Measurements from ENCODE around the gene CIAPIN1. TPM values are rescaled to one million over a fixed set of nuclear protein-coding genes. Genes with fewer than 3 reads are reported as not detected.

The CIAPIN1 gene
- total RNA-seq, 2 donors from 2014 or later = 54.9 to 67.4 TPM

DNA sequence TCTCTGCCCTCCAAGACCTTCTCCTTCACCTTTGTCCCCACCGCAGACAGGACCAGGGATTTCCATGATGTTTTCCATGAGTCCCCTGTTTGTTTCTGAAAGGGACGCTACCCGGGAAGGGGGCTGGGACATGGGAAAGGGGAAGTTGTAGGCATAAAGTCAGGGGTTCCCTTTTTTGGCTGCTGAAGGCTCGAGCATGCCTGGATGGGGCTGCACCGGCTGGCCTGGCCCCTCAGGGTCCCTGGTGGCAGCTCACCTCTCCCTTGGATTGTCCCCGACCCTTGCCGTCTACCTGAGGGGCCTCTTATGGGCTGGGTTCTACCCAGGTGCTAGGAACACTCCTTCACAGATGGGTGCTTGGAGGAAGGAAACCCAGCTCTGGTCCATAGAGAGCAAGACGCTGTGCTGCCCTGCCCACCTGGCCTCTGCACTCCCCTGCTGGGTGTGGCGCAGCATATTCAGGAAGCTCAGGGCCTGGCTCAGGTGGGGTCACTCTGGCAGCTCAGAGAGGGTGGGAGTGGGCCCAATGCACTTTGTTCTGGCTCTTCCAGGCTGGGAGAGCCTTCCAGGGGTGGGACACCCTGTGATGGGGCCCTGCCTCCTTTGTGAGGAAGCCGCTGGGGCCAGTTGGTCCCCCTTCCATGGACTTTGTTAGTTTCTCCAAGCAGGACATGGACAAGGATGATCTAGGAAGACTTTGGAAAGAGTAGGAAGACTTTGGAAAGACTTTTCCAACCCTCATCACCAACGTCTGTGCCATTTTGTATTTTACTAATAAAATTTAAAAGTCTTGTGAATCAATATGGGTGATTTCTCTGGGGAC lies 62.7 kb downstream of the CIAPIN1 start:
- intact Hi-C loops (cut with DNase I) = no loop called here
- peak; percentile 79 for DNase-seq
- Histone ChIP-seq H3K36me3 (no peaks in the 10 kb centered on the region), H3K9me3 (no peaks in the 10 kb centered on the region), H3K9ac (ENCODE audit: low read depth in 2 of 2, low read length in 2 of 2) (no peak overlapping the region), H3K27me3 (no peaks in the 10 kb centered on the region), H3K4me1 (peaks cover 11% of the 10 kb centered on the region), H3K27ac (peak overlapping the region; percentile 16), H3K4me3 (no peak overlapping the region)
- TF ChIP-seq, protein P1, sequence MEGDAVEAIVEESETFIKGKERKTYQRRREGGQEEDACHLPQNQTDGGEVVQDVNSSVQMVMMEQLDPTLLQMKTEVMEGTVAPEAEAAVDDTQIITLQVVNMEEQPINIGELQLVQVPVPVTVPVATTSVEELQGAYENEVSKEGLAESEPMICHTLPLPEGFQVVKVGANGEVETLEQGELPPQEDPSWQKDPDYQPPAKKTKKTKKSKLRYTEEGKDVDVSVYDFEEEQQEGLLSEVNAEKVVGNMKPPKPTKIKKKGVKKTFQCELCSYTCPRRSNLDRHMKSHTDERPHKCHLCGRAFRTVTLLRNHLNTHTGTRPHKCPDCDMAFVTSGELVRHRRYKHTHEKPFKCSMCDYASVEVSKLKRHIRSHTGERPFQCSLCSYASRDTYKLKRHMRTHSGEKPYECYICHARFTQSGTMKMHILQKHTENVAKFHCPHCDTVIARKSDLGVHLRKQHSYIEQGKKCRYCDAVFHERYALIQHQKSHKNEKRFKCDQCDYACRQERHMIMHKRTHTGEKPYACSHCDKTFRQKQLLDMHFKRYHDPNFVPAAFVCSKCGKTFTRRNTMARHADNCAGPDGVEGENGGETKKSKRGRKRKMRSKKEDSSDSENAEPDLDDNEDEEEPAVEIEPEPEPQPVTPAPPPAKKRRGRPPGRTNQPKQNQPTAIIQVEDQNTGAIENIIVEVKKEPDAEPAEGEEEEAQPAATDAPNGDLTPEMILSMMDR (IDR thresholded peaks at IDR 0.05) = no peak

DNA sequence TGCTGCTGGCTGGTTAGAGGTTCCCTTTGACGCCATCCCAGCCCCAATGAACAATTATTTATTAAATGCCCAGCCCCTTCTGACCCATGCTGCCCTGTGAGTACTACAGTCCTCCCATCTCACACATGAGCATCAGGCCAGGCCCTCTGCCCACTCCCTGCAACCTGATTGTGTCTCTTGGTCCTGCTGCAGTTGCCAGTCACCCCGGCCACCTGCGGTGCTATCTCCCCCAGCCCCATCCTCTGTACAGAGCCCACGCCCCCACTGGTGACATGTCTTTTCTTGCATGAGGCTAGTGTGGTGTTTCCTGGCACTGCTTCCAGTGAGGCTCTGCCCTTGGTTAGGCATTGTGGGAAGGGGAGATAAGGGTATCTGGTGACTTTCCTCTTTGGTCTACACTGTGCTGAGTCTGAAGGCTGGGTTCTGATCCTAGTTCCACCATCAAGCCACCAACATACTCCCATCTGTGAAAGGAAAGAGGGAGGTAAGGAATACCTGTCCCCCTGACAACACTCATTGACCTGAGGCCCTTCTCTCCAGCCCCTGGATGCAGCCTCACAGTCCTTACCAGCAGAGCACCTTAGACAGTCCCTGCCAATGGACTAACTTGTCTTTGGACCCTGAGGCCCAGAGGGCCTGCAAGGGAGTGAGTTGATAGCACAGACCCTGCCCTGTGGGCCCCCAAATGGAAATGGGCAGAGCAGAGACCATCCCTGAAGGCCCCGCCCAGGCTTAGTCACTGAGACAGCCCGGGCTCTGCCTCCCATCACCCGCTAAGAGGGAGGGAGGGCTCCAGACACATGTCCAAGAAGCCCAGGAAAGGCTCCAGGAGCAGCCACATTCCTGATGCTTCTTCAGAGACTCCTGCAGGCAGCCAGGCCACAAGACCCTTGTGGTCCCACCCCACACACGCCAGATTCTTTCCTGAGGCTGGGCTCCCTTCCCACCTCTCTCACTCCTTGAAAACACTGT lies 63.6 kb downstream of the CIAPIN1 start:
- DNase-seq = peak; percentile 54
- Histone ChIP-seq H3K4me3 (no peak overlapping the region), H3K9me3 (no peaks in the 10 kb centered on the region), H3K4me1 (peaks cover 11% of the 10 kb centered on the region), H3K27me3 (no peaks in the 10 kb centered on the region), H3K27ac (peak overlapping the region; percentile 16), H3K9ac (ENCODE audit: low read depth in 2 of 2, low read length in 2 of 2) (no peak overlapping the region), H3K36me3 (no peaks in the 10 kb centered on the region)
- TF ChIP-seq, protein P1 (IDR thresholded peaks at IDR 0.05) = no peak
- intact Hi-C loops (cut with DNase I) = no loop called here

DNA sequence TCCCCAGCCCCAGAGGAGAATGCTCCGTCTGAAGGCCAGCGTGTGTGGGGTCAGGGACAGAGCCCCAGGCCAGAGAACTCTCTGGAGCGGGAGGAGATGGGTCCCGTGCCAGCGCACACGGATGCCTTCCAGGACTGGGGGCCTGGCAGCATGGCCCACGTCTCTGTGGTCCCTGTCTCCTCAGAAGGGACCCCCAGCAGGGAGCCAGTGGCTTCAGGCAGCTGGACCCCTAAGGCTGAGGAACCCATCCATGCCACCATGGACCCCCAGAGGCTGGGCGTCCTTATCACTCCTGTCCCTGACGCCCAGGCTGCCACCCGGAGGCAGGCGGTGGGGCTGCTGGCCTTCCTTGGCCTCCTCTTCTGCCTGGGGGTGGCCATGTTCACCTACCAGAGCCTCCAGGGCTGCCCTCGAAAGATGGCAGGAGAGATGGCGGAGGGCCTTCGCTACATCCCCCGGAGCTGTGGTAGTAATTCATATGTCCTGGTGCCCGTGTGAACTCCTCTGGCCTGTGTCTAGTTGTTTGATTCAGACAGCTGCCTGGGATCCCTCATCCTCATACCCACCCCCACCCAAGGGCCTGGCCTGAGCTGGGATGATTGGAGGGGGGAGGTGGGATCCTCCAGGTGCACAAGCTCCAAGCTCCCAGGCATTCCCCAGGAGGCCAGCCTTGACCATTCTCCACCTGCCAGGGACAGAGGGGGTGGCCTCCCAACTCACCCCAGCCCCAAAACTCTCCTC lies 64.5 kb downstream of the CIAPIN1 start:
- Histone ChIP-seq H3K27me3 (no peaks in the 10 kb centered on the region), H3K27ac (no peak overlapping the region), H3K9ac (ENCODE audit: low read depth in 2 of 2, low read length in 2 of 2) (no peak overlapping the region), H3K36me3 (no peaks in the 10 kb centered on the region), H3K4me3 (no peak overlapping the region), H3K9me3 (no peaks in the 10 kb centered on the region), H3K4me1 (peaks cover 11% of the 10 kb centered on the region)
- DNase-seq = no peak
- TF ChIP-seq, protein P1 (IDR thresholded peaks at IDR 0.05) = no peak
- intact Hi-C loops (cut with DNase I) = no loop called here

DNA sequence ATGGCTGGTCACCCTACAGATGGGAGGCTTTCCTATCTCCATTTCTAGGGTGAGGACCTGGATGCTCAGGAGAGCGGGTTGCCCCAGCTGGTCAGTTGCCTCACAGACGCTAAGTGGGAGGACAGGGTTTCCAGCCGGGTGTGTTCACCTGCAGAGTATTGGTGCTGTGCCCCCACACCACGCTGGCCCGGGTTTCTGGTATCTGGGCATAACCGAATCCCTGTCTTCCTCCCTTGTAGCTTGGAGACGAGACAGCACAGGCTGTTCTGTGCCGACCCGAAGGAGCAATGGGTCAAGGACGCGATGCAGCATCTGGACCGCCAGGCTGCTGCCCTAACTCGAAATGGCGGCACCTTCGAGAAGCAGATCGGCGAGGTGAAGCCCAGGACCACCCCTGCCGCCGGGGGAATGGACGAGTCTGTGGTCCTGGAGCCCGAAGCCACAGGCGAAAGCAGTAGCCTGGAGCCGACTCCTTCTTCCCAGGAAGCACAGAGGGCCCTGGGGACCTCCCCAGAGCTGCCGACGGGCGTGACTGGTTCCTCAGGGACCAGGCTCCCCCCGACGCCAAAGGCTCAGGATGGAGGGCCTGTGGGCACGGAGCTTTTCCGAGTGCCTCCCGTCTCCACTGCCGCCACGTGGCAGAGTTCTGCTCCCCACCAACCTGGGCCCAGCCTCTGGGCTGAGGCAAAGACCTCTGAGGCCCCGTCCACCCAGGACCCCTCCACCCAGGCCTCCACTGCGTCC lies 65.2 kb downstream of the CIAPIN1 start:
- H3K27ac ChIP-seq = no peak overlapping the region
- no peak overlapping the region for H3K9ac ChIP-seq (ENCODE audit: low read depth in 2 of 2, low read length in 2 of 2)
- intact Hi-C loops (cut with DNase I) = no loop called here
- H3K9me3 ChIP-seq = no peaks in the 10 kb centered on the region
- H3K27me3 ChIP-seq = no peaks in the 10 kb centered on the region
- H3K36me3 ChIP-seq = no peaks in the 10 kb centered on the region
- peaks cover 11% of the 10 kb centered on the region for H3K4me1 ChIP-seq
- TF ChIP-seq, protein P1 (IDR thresholded peaks at IDR 0.05) = no peak
- H3K4me3 ChIP-seq = no peak overlapping the region
- no peak for DNase-seq

Data from colonic mucosa (tissue), 4 donors.